Panc1 (cell line): ENCODE data around the gene THEM4.

Experiments used
- POLR2AphosphoS5 ChIP-seq: IDR thresholded peaks from 2 replicates; pipeline ENCODE4 v1.6.1; 2012; ENCODE audit warnings: mild to moderate bottlenecking, low read depth, low read length, moderate library complexity
- REST ChIP-seq, 2 experiments: IDR thresholded peaks; 2 replicates each; pipeline ENCODE4 v1.6.1; 2011 to 2012; ENCODE audit warnings: low read depth in 2 of 2, control low read depth in 1 of 2, low read length in 1 of 2, mild to moderate bottlenecking in 1 of 2, moderate library complexity in 1 of 2; ENCODE audit not compliant: insufficient read depth in 1 of 2
- SIN3A ChIP-seq: IDR thresholded peaks from 2 replicates; pipeline ENCODE4 v1.6.1; 2012; ENCODE audit warnings: low read depth, mild to moderate bottlenecking, low read length, moderate library complexity, borderline replicate concordance; ENCODE audit not compliant: insufficient read depth
- TCF7L2 ChIP-seq: IDR thresholded peaks from 2 replicates; pipeline ENCODE4 v1.6.1; 2011; ENCODE audit warnings: mild to moderate bottlenecking, low read depth, low read length, inconsistent platforms
- TF ChIP-seq, protein P1 (sequence below): fragments of 450-650 bp; IDR thresholded peaks from 2 replicates; pipeline ENCODE4 v1.5.1; 2017; ENCODE audit warnings: mild to moderate bottlenecking

DNA sequence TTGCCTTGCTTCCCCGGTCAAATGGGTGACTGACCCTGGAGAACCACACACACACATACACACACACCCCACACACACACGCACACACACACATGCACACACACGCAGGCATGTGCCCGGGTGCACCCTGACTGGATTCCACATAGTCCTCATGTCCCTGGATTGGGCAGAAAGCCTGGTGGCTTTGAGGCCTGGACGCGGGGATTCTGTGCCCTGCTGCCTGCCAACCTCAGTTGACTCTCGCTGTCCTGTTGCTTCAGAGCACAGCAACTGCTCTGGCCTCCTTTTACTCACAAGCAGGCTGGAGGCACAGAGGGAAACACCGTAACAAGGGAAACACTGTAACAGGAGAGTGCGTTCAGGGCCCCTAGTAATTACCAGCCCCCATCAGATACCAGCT lies 84.1 kb downstream of the THEM4 start:
- TF ChIP-seq POLR2AphosphoS5 (no peak), SIN3A (no peak), REST (IDR thresholded peaks at IDR 0.05; ENCODE audit: insufficient read depth in 1 of 2, low read depth in 2 of 2, low read length in 1 of 2) (no peak), TCF7L2 (no peak)
- TF ChIP-seq, protein P1, sequence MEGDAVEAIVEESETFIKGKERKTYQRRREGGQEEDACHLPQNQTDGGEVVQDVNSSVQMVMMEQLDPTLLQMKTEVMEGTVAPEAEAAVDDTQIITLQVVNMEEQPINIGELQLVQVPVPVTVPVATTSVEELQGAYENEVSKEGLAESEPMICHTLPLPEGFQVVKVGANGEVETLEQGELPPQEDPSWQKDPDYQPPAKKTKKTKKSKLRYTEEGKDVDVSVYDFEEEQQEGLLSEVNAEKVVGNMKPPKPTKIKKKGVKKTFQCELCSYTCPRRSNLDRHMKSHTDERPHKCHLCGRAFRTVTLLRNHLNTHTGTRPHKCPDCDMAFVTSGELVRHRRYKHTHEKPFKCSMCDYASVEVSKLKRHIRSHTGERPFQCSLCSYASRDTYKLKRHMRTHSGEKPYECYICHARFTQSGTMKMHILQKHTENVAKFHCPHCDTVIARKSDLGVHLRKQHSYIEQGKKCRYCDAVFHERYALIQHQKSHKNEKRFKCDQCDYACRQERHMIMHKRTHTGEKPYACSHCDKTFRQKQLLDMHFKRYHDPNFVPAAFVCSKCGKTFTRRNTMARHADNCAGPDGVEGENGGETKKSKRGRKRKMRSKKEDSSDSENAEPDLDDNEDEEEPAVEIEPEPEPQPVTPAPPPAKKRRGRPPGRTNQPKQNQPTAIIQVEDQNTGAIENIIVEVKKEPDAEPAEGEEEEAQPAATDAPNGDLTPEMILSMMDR: no peak
